ENCODE results near the gene C13orf42.

The C13orf42 gene

GRCh38 chr13:51063909-51064308 is 47.2 kb downstream of the C13orf42 start:
- Histone ChIP-seq H3K9me3 (ENCODE audit: insufficient read depth, low read depth, low read length) (no peaks in the 10 kb centered on the region), H3K36me3 (ENCODE audit: insufficient read depth, low read length) (no peaks in the 10 kb centered on the region), H2AFZ (ENCODE audit: low read length) (no peak overlapping the region), H3K9me2 (replicated peaks; ENCODE audit: low read depth, low read length) (no peaks in the 10 kb centered on the region), H3K27me3 (ENCODE audit: insufficient read depth, low read length, poor library complexity, severe bottlenecking) (no peaks in the 10 kb centered on the region), H3K79me2 (ENCODE audit: insufficient read depth, low read length) (no peaks in the 10 kb centered on the region), H3K4me3 (ENCODE audit: low read length, poor library complexity, severe bottlenecking) (no peak overlapping the region), H3K4me2 (ENCODE audit: low read depth, low read length, poor library complexity, severe bottlenecking) (no peak overlapping the region), H3K4me1 (ENCODE audit: insufficient read depth, low read length, poor library complexity, severe bottlenecking) (peaks cover 34% of the 10 kb centered on the region), H3K9ac (ENCODE audit: low read depth, low read length, poor library complexity, severe bottlenecking) (no peak overlapping the region), H4K20me1 (ENCODE audit: insufficient read depth, low read length, poor library complexity, severe bottlenecking) (no peaks in the 10 kb centered on the region), H3F3A (ENCODE audit: low read depth) (0 out of 2 replicates have a peak, but pooled peaks cover 4% of the 10 kb centered on the region)
- TF ChIP-seq EZH2phosphoT487 (IDR thresholded peaks at IDR 0.05; ENCODE audit: borderline replicate concordance), result no peak
- TF ChIP-seq CTCF (conservative IDR thresholded peaks at IDR 0.05; ENCODE audit: low read length), result no peak

- H2AFZ ChIP-seq (ENCODE audit: low read length), result no peak overlapping the region
- peaks cover 28% of the 10 kb centered on the region for H3K4me1 ChIP-seq (ENCODE audit: insufficient read depth, low read length, poor library complexity, severe bottlenecking)
- no peaks in the 10 kb centered on the region for H4K20me1 ChIP-seq (ENCODE audit: insufficient read depth, low read length, poor library complexity, severe bottlenecking)
- no peak overlapping the region for H3K4me3 ChIP-seq (ENCODE audit: low read length, poor library complexity, severe bottlenecking)
- H3K9ac ChIP-seq (ENCODE audit: low read depth, low read length, poor library complexity, severe bottlenecking), result no peak overlapping the region
- no peaks in the 10 kb centered on the region for H3K27me3 ChIP-seq (ENCODE audit: insufficient read depth, low read length, poor library complexity, severe bottlenecking)
- H3F3A ChIP-seq (ENCODE audit: low read depth), result no peaks in the 10 kb centered on the region
- H3K4me2 ChIP-seq (ENCODE audit: low read depth, low read length, poor library complexity, severe bottlenecking), result no peak overlapping the region
- no peaks in the 10 kb centered on the region for H3K36me3 ChIP-seq (ENCODE audit: insufficient read depth, low read length)
- no peaks in the 10 kb centered on the region for H3K9me3 ChIP-seq (ENCODE audit: insufficient read depth, low read depth, low read length)
- H3K9me2 ChIP-seq (replicated peaks; ENCODE audit: low read depth, low read length), result no peaks in the 10 kb centered on the region
- TF ChIP-seq EZH2phosphoT487 (IDR thresholded peaks at IDR 0.05; ENCODE audit: borderline replicate concordance), result no peak
- no peak for TF ChIP-seq CTCF (conservative IDR thresholded peaks at IDR 0.05; ENCODE audit: low read length)
- H3K79me2 ChIP-seq (ENCODE audit: insufficient read depth, low read length), result no peaks in the 10 kb centered on the region
Observed at GRCh38 chr13:51058461-51059167, 52.5 kb downstream of the C13orf42 start.

GRCh38 chr13:51057906-51058305 is 53.2 kb downstream of the C13orf42 start:
- no peak overlapping the region for H3K4me3 ChIP-seq (ENCODE audit: low read length, poor library complexity, severe bottlenecking)
- no peaks in the 10 kb centered on the region for H3K9me2 ChIP-seq (replicated peaks; ENCODE audit: low read depth, low read length)
- no peak overlapping the region for H3K9ac ChIP-seq (ENCODE audit: low read depth, low read length, poor library complexity, severe bottlenecking)
- H3K27me3 ChIP-seq (ENCODE audit: insufficient read depth, low read length, poor library complexity, severe bottlenecking), result no peaks in the 10 kb centered on the region
- peaks cover 28% of the 10 kb centered on the region for H3K4me1 ChIP-seq (ENCODE audit: insufficient read depth, low read length, poor library complexity, severe bottlenecking)
- H2AFZ ChIP-seq (ENCODE audit: low read length), result no peak overlapping the region
- H3F3A ChIP-seq (ENCODE audit: low read depth), result no peaks in the 10 kb centered on the region
- no peaks in the 10 kb centered on the region for H4K20me1 ChIP-seq (ENCODE audit: insufficient read depth, low read length, poor library complexity, severe bottlenecking)
- H3K36me3 ChIP-seq (ENCODE audit: insufficient read depth, low read length), result no peaks in the 10 kb centered on the region
- no peak for TF ChIP-seq EZH2phosphoT487 (IDR thresholded peaks at IDR 0.05; ENCODE audit: borderline replicate concordance)
- no peak for TF ChIP-seq CTCF (conservative IDR thresholded peaks at IDR 0.05; ENCODE audit: low read length)
- H3K9me3 ChIP-seq (ENCODE audit: insufficient read depth, low read depth, low read length), result no peaks in the 10 kb centered on the region
- H3K79me2 ChIP-seq (ENCODE audit: insufficient read depth, low read length), result no peaks in the 10 kb centered on the region
- no peak overlapping the region for H3K4me2 ChIP-seq (ENCODE audit: low read depth, low read length, poor library complexity, severe bottlenecking)
